Measurements from ENCODE around the gene EVX2.

- TF ChIP-seq CTCF (IDR thresholded peaks at IDR 0.05; ENCODE audit: low read depth, low read length), result no peak
- no peak for TF ChIP-seq POLR2A (IDR thresholded peaks at IDR 0.05; ENCODE audit: extremely low read depth, insufficient read length)
- no peak for TF ChIP-seq MYC (IDR thresholded peaks at IDR 0.05; ENCODE audit: low read depth, low read length)
- TF ChIP-seq MAX (IDR thresholded peaks at IDR 0.05; ENCODE audit: low read depth, low read length), result no peak
Measured at GRCh38 chr2:176074919-176075425, 8.8 kb downstream of the EVX2 start.
